CD4-positive, CD25-positive, alpha-beta regulatory T cell (primary cell): ENCODE results near the gene MSI2. TPM values are rescaled to one million over a fixed set of nuclear protein-coding genes. Genes with fewer than 3 reads are reported as not detected.
A peak's percentile ranks its signal among the peaks of the same experiment; 100 is the strongest.

Source experiments
- ATAC-seq, 2 donors: fragments of 150-1000 bp; cut with Tn5 transposase; one replicate each; pipeline ENCODE4 v1.10.0; 2021; ENCODE audit warnings: low read depth in 2 of 2, moderate number of reproducible peaks in 2 of 2, moderate library complexity in 1 of 2
- DNase-seq, 3 donors: peaks; one replicate each; pipeline versions ENCODE4 v3.0.0 to v3.0.0-alpha.2; 2012 to 2022; ENCODE audit warnings: mixed read lengths in 1 of 3
- H3K27ac ChIP-seq: one replicate; pipeline ENCODE4 v1.7.0; 2013; ENCODE audit warnings: mild to moderate bottlenecking, low read length; ENCODE audit not compliant: insufficient read depth, poor library complexity, severe bottlenecking
- H3K27me3 ChIP-seq: one replicate; pipeline ENCODE4 v1.7.0; 2013; ENCODE audit warnings: low read length; ENCODE audit not compliant: control insufficient read depth, insufficient read depth
- H3K36me3 ChIP-seq: one replicate; pipeline ENCODE4 v1.7.0; 2013; ENCODE audit warnings: mild to moderate bottlenecking, low read length, moderate library complexity; ENCODE audit not compliant: control insufficient read depth, insufficient read depth
- H3K4me1 ChIP-seq: 2 replicates; pipeline ENCODE4 v1.7.0; 2013; ENCODE audit warnings: mild to moderate bottlenecking, low read length; ENCODE audit not compliant: insufficient read depth, control insufficient read depth, poor library complexity, severe bottlenecking
- H3K4me3 ChIP-seq: one replicate; pipeline ENCODE4 v1.7.0; 2013; ENCODE audit warnings: low read depth, mild to moderate bottlenecking, low read length, moderate library complexity
- H3K9me3 ChIP-seq, 2 experiments: 1 replicate in 1 of 2; 2 replicates in 1 of 2; pipeline ENCODE4 v1.7.0; 2013; ENCODE audit warnings: low read length in 2 of 2, mild to moderate bottlenecking in 1 of 2, moderate library complexity in 1 of 2; ENCODE audit not compliant: control insufficient read depth in 2 of 2
- H3K27ac Mint-ChIP-seq, 3 donors: one replicate each; pipeline ENCODE4 v1.8.0; 2020 to 2022; ENCODE audit warnings: mild to moderate bottlenecking in 3 of 3, mixed read lengths in 3 of 3, moderate library complexity in 2 of 3
- H3K27me3 Mint-ChIP-seq: one replicate; pipeline ENCODE4 v1.8.0; 2022; ENCODE audit warnings: mild to moderate bottlenecking, mixed read lengths
- H3K36me3 Mint-ChIP-seq: one replicate; pipeline ENCODE4 v1.8.0; 2020; ENCODE audit warnings: mixed read lengths
- H3K4me1 Mint-ChIP-seq, 4 donors: one replicate each; pipeline ENCODE4 v1.8.0; 2020 to 2022; ENCODE audit warnings: mixed read lengths in 4 of 4, mild to moderate bottlenecking in 1 of 4
- H3K4me3 Mint-ChIP-seq, 4 donors: one replicate each; pipeline ENCODE4 v1.8.0; 2020 to 2022; ENCODE audit warnings: mild to moderate bottlenecking in 4 of 4, mixed read lengths in 4 of 4, moderate library complexity in 3 of 4
- H3K9me3 Mint-ChIP-seq, 7 donors: one replicate each; pipeline ENCODE4 v1.8.0; 2020 to 2022; ENCODE audit warnings: mixed read lengths in 7 of 7, mild to moderate bottlenecking in 3 of 7, moderate library complexity in 2 of 7
- polyA plus RNA-seq, 4 donors: library from polyadenylated mRNA; unstranded; fragments of 300-500 nt; fragmentation: Illumina TruSeq; gene quantifications; one replicate each; pipeline ENCODE4 v1.2.3, GENCODE V29; 2021
- total RNA-seq: library from RNA; stranded (reverse); gene quantifications from one replicate; pipeline ENCODE4 v1.2.3, GENCODE V29; 2022

The MSI2 gene
- 177 TPM for total RNA-seq
- 1 to 10 TPM; 3.2 to 6.5 (median 3.3) TPM for polyA plus RNA-seq

DNA sequence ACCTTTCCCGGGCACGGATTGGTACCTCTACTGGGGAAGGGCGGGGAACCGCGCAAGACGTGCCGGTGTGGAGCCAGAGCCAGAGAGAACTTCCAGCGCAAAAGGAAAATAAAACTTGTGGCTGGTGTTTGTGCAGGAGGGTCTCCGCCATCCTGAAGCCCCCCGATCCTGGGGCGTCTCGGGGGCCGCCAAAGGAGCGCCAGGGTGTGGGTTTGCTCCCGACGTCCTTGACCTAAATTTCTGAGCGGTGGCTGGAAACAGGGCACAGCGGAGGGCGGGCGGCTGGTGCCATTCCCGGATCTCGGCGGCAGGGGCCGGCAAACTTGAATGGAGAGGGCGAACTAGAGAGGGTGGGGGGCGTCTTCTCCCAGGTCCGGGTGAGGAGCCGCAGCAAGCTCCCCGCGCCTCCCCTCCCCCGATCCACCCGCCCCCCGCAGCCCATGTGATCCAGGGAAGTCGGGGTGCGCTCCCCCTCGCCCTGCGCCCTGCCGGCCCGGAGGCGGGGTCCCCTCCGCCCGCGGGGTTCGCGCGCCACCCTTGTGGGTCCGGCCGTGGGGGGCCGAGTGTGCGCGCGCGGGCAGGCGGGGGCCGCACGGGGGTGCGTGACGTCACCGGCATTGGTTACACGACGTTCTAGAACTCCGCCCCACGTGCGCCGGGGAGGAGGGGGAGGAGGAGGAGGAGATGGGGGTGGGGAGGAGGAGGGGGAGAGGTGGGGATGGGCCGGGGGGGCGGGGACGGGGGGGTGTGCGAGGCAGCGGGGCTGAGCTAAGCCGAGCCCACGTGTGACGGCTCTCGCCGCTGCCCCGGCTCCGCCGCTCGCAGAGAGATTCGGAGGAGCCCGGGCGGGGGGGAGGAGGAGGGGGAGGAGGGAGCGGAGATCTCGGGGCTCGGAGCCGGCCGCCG, at the start of gene MSI2:
Gene MSI2 (plus strand): TSS at position 748 of the 906 bp plus-strand sequence. CDS start 220 bp downstream, outside the sequence.
- Histone ChIP-seq H3K9me3 (no peaks in the 10 kb centered on the region), H3K4me3 (peak within 1 kb of the TSS; percentile 97), H3K36me3 (peaks cover 4% of the 10 kb centered on the region), H3K4me1 (peaks cover 44% of the 10 kb centered on the region), H3K27ac (peak within 1 kb of the TSS; percentile 83), H3K27me3 (no peaks in the 10 kb centered on the region)
- peak within 1 kb of the TSS; percentile 96 to 100 (median 98) for H3K4me3 Mint-ChIP-seq
- peaks cover 0 to 1% (median 0%) of the 10 kb centered on the region in 7 donors for H3K9me3 Mint-ChIP-seq
- H3K27ac Mint-ChIP-seq: peak within 1 kb of the TSS; percentile 95 to 96 (median 96)
- H3K36me3 Mint-ChIP-seq: peaks cover 13% of the 10 kb centered on the region
- peaks cover 4% of the 10 kb centered on the region for H3K27me3 Mint-ChIP-seq
- ATAC-seq (peak; percentile 82 to 84), DNase-seq (peak; percentile 88 to 93 (median 92))
- H3K4me1 Mint-ChIP-seq: peaks cover 30 to 46% (median 45%) of the 10 kb centered on the region in 4 donors

DNA sequence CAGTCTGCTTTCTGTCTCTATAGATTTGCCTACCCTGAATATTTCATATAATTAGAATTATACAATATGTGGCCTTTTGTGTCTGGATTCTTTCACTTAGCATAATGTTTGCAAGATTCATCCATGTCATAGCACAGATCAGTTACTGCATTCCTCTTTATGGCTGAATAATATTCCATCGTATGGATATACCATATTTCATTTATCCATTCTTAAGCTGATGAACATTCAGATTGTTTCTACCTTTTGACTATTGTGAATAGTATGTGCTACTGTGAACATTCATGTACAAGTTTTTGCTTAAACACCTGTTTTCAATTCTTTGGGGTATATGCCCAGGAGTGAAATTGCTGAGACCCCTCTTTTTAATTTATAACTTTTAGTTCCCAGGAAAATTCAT, 49.4 kb upstream of the MSI2 start:
- Histone ChIP-seq H3K9me3 (peaks cover 0 to 14% of the 10 kb centered on the region in 2 experiments), H3K27me3 (peaks cover 7% of the 10 kb centered on the region), H3K4me3 (no peak overlapping the region), H3K27ac (no peak overlapping the region), H3K4me1 (no peaks in the 10 kb centered on the region), H3K36me3 (no peaks in the 10 kb centered on the region)
- Mint-ChIP-seq H3K4me1 (peaks cover 0 to 4% (median under 1%) of the 10 kb centered on the region in 4 donors), H3K4me3 (no peak overlapping the region), H3K9me3 (peaks cover 0 to 20% (median 3%) of the 10 kb centered on the region in 7 donors), H3K27ac (no peak overlapping the region), H3K36me3 (no peaks in the 10 kb centered on the region), H3K27me3 (peaks cover 17% of the 10 kb centered on the region)
- ATAC-seq (no peak), DNase-seq (no peak)

DNA sequence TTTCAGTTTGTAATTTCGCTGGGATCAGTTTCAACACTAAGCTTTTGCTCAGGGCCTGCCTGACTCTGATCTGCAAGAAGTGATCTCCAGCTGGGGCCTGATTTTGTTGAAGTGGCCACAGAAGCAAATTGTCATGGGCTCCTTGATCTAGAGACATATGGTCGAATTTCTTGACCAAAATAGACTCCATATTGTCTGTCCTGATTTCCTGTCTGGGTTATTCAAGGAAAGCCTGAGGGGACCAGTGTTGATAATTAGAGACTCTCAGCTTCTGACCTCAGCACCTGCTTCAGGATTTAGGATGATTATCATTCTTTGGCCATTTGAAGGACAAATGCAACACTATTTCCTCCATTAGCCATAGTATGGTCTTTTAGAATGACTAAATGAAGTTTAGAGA, 48.9 kb upstream of the MSI2 start:
- Mint-ChIP-seq H3K27me3 (peaks cover 22% of the 10 kb centered on the region), H3K27ac (no peak overlapping the region), H3K4me1 (peaks cover 0 to 4% (median under 1%) of the 10 kb centered on the region in 4 donors), H3K9me3 (peaks cover 0 to 20% (median 3%) of the 10 kb centered on the region in 7 donors), H3K36me3 (no peaks in the 10 kb centered on the region), H3K4me3 (no peak overlapping the region)
- H3K27ac ChIP-seq: no peak overlapping the region
- no peaks in the 10 kb centered on the region for H3K4me1 ChIP-seq
- H3K9me3 ChIP-seq: peaks cover 0 to 14% of the 10 kb centered on the region in 2 experiments
- H3K36me3 ChIP-seq: no peaks in the 10 kb centered on the region
- no peak for DNase-seq
- H3K4me3 ChIP-seq: no peak overlapping the region
- peaks cover 9% of the 10 kb centered on the region for H3K27me3 ChIP-seq
- ATAC-seq: no peak

DNA sequence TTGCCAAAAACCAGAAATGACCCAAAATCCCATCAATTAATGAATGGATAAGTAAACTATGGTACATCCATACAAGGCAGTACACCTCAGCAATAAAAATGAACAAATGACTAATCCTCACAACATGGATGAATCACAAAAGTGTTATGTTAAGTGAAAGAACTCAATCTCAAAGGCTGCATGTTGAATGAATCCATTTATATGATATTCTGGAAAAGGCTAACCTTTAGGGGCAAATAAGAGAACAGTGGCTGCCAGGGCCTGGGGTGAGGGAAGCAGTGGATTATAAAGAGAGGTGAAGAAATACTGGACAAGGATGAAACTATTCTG, 46.1 kb upstream of the MSI2 start:
- Histone ChIP-seq H3K27ac (no peak overlapping the region), H3K27me3 (peaks cover 21% of the 10 kb centered on the region), H3K36me3 (no peaks in the 10 kb centered on the region), H3K9me3 (peaks cover 0 to 14% of the 10 kb centered on the region in 2 experiments), H3K4me3 (no peak overlapping the region), H3K4me1 (no peaks in the 10 kb centered on the region)
- ATAC-seq: no peak
- Mint-ChIP-seq H3K27ac (no peak overlapping the region), H3K4me1 (peaks cover 0 to 4% (median under 1%) of the 10 kb centered on the region in 4 donors), H3K9me3 (peaks cover 0 to 20% (median 3%) of the 10 kb centered on the region in 7 donors), H3K27me3 (peaks cover 43% of the 10 kb centered on the region), H3K36me3 (no peaks in the 10 kb centered on the region), H3K4me3 (no peak overlapping the region)
- no peak for DNase-seq

DNA sequence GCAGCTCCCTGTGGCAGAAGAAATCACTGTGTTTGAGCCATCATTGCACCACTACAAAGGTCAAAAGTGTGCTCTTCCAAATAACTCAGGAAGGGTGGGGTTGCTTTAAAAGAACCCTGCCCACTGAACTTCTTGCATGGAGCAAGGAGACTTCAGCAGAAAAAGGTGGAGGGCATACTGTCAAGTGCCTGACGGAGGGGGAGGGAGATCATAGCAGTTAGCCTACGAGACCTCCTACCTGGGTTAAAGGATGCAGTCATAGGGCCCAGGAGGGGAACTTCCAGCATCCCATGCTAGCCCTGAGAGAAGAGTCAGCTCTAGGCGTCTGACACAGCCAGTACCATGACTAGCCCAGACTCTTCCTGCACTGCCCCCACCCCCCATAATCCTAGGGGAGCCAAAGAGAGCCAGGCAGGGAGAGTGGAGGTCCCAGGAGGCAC, 45.3 kb upstream of the MSI2 start:
- no peaks in the 10 kb centered on the region for H3K4me1 ChIP-seq
- ATAC-seq (no peak), DNase-seq (peak in 1 of 3 donors; percentile 18)
- H3K9me3 Mint-ChIP-seq: peaks cover 0 to 20% (median 3%) of the 10 kb centered on the region in 7 donors
- H3K36me3 ChIP-seq: no peaks in the 10 kb centered on the region
- H3K27me3 ChIP-seq: peaks cover 21% of the 10 kb centered on the region
- H3K4me3 Mint-ChIP-seq: no peak overlapping the region
- peaks cover 0 to 14% of the 10 kb centered on the region in 2 experiments for H3K9me3 ChIP-seq
- peaks cover 0 to 4% (median under 1%) of the 10 kb centered on the region in 4 donors for H3K4me1 Mint-ChIP-seq
- H3K27me3 Mint-ChIP-seq: peaks cover 50% of the 10 kb centered on the region
- no peak overlapping the region for H3K27ac ChIP-seq
- no peak overlapping the region for H3K27ac Mint-ChIP-seq
- no peak overlapping the region for H3K4me3 ChIP-seq
- H3K36me3 Mint-ChIP-seq: no peaks in the 10 kb centered on the region

DNA sequence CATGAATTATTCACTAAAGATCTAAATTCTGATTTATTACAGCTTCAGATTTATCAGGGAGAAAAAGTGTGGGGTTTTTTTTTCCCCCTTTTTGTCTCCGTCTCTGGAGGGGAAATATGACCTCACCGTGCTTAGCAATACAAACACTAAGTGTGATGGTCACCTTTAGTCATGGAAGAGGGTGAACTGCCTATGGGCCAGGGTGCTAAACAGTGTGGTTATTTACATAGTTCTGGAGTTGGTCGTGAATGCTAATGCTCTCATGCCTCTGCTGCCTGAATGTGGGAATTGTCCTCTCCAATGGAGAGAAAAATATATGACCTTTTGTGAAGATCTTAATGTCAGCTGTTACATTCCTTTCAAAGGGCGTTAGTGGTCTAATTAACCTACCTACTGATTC, 44.8 kb upstream of the MSI2 start:
- peaks cover 49% of the 10 kb centered on the region for H3K27me3 Mint-ChIP-seq
- Histone ChIP-seq H3K27ac (no peak overlapping the region), H3K9me3 (peaks cover 0 to 14% of the 10 kb centered on the region in 2 experiments), H3K36me3 (no peaks in the 10 kb centered on the region), H3K4me3 (no peak overlapping the region), H3K4me1 (no peaks in the 10 kb centered on the region), H3K27me3 (peaks cover 21% of the 10 kb centered on the region)
- H3K4me3 Mint-ChIP-seq: no peak overlapping the region
- H3K4me1 Mint-ChIP-seq: peaks cover 0 to 4% (median under 1%) of the 10 kb centered on the region in 4 donors
- no peak for ATAC-seq
- no peak overlapping the region for H3K27ac Mint-ChIP-seq
- H3K36me3 Mint-ChIP-seq: no peaks in the 10 kb centered on the region
- H3K9me3 Mint-ChIP-seq: peaks cover 0 to 20% (median 2%) of the 10 kb centered on the region in 7 donors
- no peak for DNase-seq

DNA sequence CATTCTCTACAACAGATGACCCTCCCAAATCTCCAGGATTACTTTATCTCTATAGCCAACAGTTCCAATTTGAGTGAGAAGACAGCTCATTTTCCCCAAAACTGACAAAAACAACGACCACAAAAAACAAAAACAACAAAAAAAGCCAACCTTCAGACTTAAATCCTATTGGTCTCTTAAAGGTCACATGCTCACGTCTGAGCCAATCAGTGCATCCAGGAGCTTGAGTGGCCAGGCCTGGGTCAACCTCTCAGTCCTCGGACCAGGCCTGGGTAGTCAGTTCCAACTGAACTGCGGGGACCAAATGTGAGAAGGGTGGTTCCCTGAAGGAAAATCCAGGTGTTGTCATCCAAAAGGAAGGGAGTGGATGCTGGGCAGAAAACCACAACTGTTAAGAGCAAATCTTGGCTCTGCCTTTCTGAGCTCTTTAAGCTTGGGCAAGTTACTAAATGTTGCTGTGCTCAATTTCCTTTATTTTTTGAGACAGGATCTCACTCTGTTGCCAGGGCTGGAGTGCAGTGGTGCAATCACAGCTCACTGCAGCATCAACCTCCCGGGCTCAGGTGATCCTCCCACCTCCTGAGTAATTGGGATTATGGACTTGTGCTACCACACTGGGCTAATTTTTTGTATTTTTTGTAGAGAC, 43.0 kb upstream of the MSI2 start:
- Histone ChIP-seq H3K36me3 (no peaks in the 10 kb centered on the region), H3K4me3 (no peak overlapping the region), H3K9me3 (peaks cover 0 to 10% of the 10 kb centered on the region in 2 experiments), H3K27me3 (peaks cover 23% of the 10 kb centered on the region), H3K4me1 (no peaks in the 10 kb centered on the region), H3K27ac (no peak overlapping the region)
- Mint-ChIP-seq H3K27me3 (peaks cover 60% of the 10 kb centered on the region), H3K9me3 (peaks cover 0 to 12% (median 3%) of the 10 kb centered on the region in 7 donors), H3K36me3 (no peaks in the 10 kb centered on the region), H3K4me1 (peaks cover 0 to 4% (median under 1%) of the 10 kb centered on the region in 4 donors), H3K4me3 (no peak overlapping the region), H3K27ac (no peak overlapping the region)
- DNase-seq: no peak
- no peak for ATAC-seq
